Heart left ventricle (tissue), 16 donors: ENCODE results near the gene TSPO2. TPM values are rescaled to one million over a fixed set of nuclear protein-coding genes. Genes with fewer than 3 reads are reported as not detected.
"Not testable (repeated sequence)": the region's sequence is repeated elsewhere in the genome, so short reads cannot be mapped to it uniquely, and the experiment has no call there.

Source experiments
- ATAC-seq, 4 donors: fragments of 200-7000 bp; cut with Tn5 transposase; one replicate each; pipeline ENCODE4 v1.9.1; 2020 to 2022; ENCODE audit warnings: moderate library complexity in 4 of 4, mild to moderate bottlenecking in 3 of 4, moderate number of reproducible peaks in 1 of 4
- DNase-seq, 5 donors: peaks; one replicate each; pipeline ENCODE4 v3.0.0-alpha.2; 2020
- H3K27ac ChIP-seq, 12 donors: fragments of 200-600 bp; sonication (generic) in 4 of 12; one replicate each; pipeline versions ENCODE4 v1.5.0 to v1.8.0; 2016 to 2022; ENCODE audit warnings: mild to moderate bottlenecking in 2 of 12
- H3K27me3 ChIP-seq, 9 donors: fragments of 200-600 bp; sonication (generic) in 2 of 9; one replicate each; pipeline versions ENCODE4 v1.5.1 to v1.8.0; 2016 to 2022; ENCODE audit warnings: mild to moderate bottlenecking in 3 of 9
- H3K36me3 ChIP-seq, 9 donors: fragments of 200-600 bp; sonication (generic) in 2 of 9; one replicate each; pipeline versions ENCODE4 v1.5.0 to v1.8.0; 2018 to 2022; ENCODE audit warnings: mild to moderate bottlenecking in 2 of 9
- H3K4me1 ChIP-seq, 12 donors: fragments of 200-600 bp; sonication (generic) in 4 of 12; one replicate each; pipeline versions ENCODE4 v1.5.0 to v1.8.0; 2016 to 2022; ENCODE audit warnings: mild to moderate bottlenecking in 3 of 12
- H3K4me3 ChIP-seq, 12 donors: fragments of 200-600 bp; sonication (generic) in 4 of 12; one replicate each; pipeline versions ENCODE4 v1.5.0 to v1.8.0; 2017 to 2022; ENCODE audit warnings: mild to moderate bottlenecking in 9 of 12, moderate library complexity in 4 of 12
- H3K9me3 ChIP-seq, 12 donors: fragments of 200-600 bp; sonication (generic) in 4 of 12; one replicate each; pipeline versions ENCODE4 v1.5.0 to v1.8.0; 2016 to 2022; ENCODE audit warnings: mild to moderate bottlenecking in 1 of 12
- POLR2A ChIP-seq, 2 donors: fragments of 450-650 bp; IDR thresholded peaks; one replicate each; pipeline ENCODE4 v1.6.1; 2017; ENCODE audit warnings: antibody characterized with exemption in 2 of 2, mild to moderate bottlenecking in 2 of 2, moderate library complexity in 2 of 2
- WGBS, 4 donors: extraction: QIAGEN DNeasy Blood & Tissue Kit in 2 of 4; methylation state at CpG; one replicate each; pipeline versions ENCODE4 v1.1.5 to v1.1.7; 2013 to 2018; 5-methylcytosine and 5-hydroxymethylcytosine counted together
- intact Hi-C, 10 donors: fragments of 100-400 bp; cut with DNase I; formaldehyde crosslinking; loops; one replicate each; pipeline versions ENCODE4 v1.11.1 to v1.14.2; 2022
- polyA plus RNA-seq, 2 donors: library from polyadenylated mRNA; stranded (reverse); fragments of 200-250 nt; gene quantifications; one replicate each; pipeline ENCODE4 v1.2.3, GENCODE V29; 2013
- total RNA-seq, 9 donors: library from RNA; depleted of rRNA in 2 of 9; stranded (reverse); fragments of >200 nt in 2 of 9; fragmentation: NEBNext Ultra II Directional in 3 of 9; extraction: Animal tissue kit (Norgen Biotek cat#: 25700) in 3 of 9; gene quantifications; one replicate each; pipeline versions ENCODE4 v1.1.0 to v1.2.4, GENCODE V29; 2016 to 2023
- TF ChIP-seq, protein P1 (sequence below), 12 donors: fragments of 200-600 bp; sonication (generic) in 4 of 12; IDR thresholded peaks; one replicate each; pipeline versions ENCODE4 v1.5.0 to v1.8.0; 2018 to 2022; ENCODE audit warnings: antibody characterized with exemption in 12 of 12, mild to moderate bottlenecking in 5 of 12
- donor health status: ischemic (EF 13 %, LVEDD 7.1; RV severe dilation, severe dysfunction).
- donor health status: healthy with polysubstance abuse.
- donor health status: DM: no; HTN: yes; CAD: no.
- donor health status: DM: no; HTN: no; CAD: no.
- donor health status: ischemic (EF 25% LVEDD 6.9; RV normal size, moderate dysfunction).
- donor health status: ischemic (EF 25% LVEDD 5.7; RV mildly dilated, moderate dysfunction).
- donor health status: healthy.
- donor health status: DM: yes; HTN: yes; CAD: no.
- donor health status: ischemic (EF 35%, LVEDD 5.7; RV mildly dilated, moderate dysfunction).
- donor health status: nonischemic (EF 11% LVEDD 7.7; RV severe dilation, severe dysfunction).
- donor health status: DM: yes; HTN: yes; CAD: no.
- donor health status: PGD.
- donor health status: ischemic (EF 29% LVEDD 5.4; RV normal size, mild dysfunction).
- donor health status: nonischemic (EF 23%, LVEDD 6.1; RV moderate dilation, normal function).

TSPO2 gene
- total and polyA plus RNA-seq, 11 donors = not detected

DNA sequence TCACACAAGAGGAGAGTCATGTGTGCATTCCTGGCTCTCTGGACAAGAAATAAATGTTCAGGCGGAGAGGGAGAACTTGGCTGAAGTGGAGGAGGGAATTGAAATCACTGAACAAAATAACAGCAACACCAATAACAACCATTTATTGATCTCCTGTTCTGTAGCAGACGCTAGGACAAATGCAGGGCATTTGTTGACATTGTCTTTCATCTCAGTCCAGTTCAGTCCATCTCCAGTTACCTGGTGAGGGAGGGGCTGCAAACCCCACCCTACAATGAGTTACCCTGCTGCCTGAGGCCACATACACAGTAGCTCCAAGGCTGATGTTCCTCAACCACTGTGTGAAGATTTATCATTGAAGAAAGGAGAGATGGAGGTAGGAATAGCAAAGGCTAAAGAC, 30.6 kb upstream of the TSPO2 start:
- Histone ChIP-seq H3K36me3 (no peaks in the 10 kb centered on the region), H3K27ac (no peak overlapping the region), H3K4me1 (no peaks in the 10 kb centered on the region), H3K9me3 (no peaks in the 10 kb centered on the region), H3K4me3 (no peak overlapping the region), H3K27me3 (no peaks in the 10 kb centered on the region)
- 72 to 92% (median 84%) methylated on average over 2 of the region's 2 CpGs for WGBS, 4 donors
- TF ChIP-seq POLR2A (IDR thresholded peaks at IDR 0.05) = no peak
- TF ChIP-seq, protein P1, sequence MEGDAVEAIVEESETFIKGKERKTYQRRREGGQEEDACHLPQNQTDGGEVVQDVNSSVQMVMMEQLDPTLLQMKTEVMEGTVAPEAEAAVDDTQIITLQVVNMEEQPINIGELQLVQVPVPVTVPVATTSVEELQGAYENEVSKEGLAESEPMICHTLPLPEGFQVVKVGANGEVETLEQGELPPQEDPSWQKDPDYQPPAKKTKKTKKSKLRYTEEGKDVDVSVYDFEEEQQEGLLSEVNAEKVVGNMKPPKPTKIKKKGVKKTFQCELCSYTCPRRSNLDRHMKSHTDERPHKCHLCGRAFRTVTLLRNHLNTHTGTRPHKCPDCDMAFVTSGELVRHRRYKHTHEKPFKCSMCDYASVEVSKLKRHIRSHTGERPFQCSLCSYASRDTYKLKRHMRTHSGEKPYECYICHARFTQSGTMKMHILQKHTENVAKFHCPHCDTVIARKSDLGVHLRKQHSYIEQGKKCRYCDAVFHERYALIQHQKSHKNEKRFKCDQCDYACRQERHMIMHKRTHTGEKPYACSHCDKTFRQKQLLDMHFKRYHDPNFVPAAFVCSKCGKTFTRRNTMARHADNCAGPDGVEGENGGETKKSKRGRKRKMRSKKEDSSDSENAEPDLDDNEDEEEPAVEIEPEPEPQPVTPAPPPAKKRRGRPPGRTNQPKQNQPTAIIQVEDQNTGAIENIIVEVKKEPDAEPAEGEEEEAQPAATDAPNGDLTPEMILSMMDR (IDR thresholded peaks at IDR 0.05) = no peak
- ATAC-seq (no peak), DNase-seq (no peak)
- intact Hi-C loops = no loop called here

DNA sequence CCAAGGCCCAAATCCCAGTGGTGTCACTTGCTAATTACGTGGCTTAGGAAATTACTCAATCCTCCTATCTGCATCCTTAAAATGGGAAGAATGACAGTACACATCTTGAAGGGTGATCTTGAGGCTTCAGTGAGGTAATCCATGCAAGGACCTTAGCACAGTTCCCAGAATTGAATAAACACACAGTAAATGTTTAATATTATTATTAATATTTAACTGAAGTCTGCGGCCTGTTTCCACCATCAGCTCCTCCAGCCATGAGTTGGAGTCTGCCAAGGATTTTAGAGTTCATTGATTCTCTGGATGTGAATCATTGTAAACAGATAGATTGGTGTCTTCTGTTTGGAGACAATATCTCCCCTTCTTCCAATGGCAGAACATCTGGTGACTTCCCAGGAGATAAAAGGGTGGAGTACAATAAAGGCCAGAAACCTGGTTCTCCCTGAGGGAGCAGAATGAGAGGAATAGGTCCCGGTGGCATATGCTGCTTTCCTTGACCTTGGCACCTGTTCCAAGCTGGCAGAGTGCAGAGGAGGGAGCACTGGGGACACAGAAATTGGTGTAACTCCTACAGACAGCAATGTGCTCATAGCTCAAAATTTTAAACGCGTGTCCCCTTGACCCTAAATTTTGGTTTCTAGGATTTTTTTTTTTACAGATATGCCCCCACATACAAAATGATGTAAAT, 28.7 kb upstream of the TSPO2 start:
- ATAC-seq = no peak
- Histone ChIP-seq H3K36me3 (no peaks in the 10 kb centered on the region), H3K4me3 (no peak overlapping the region), H3K27me3 (no peaks in the 10 kb centered on the region), H3K27ac (no peak overlapping the region), H3K4me1 (no peaks in the 10 kb centered on the region), H3K9me3 (no peaks in the 10 kb centered on the region)
- DNase-seq = no peak
- no peak for TF ChIP-seq POLR2A (IDR thresholded peaks at IDR 0.05)
- TF ChIP-seq, protein P1 (IDR thresholded peaks at IDR 0.05) = no peak
- 88 to 95% (median 91%) methylated on average over 5 of the region's 5 CpGs for WGBS, 4 donors
- intact Hi-C loops = no loop called here

DNA sequence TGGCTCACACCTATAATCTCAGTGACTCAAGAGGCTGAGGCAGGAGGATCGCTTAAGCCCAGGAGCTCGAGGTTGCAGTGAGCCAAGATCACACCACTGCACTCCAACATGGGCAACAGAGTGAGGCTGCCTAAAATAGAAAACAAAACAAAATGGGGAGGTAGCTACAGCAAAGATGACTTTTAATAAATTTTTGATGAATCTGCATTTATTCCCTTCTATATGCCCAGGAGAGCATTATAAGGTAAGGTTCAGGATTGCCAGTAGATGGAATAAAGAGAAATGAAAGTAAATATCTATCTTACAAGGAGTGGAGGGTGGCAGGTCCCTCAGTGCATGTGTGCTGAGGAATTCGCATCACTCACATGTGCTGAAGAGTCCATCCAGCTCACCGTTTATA, 27.5 kb upstream of the TSPO2 start:
- Histone ChIP-seq H3K27ac (no peak overlapping the region), H3K4me1 (no peaks in the 10 kb centered on the region), H3K4me3 (no peak overlapping the region), H3K9me3 (no peaks in the 10 kb centered on the region), H3K27me3 (no peaks in the 10 kb centered on the region), H3K36me3 (no peaks in the 10 kb centered on the region)
- DNase-seq (no peak), ATAC-seq (no peak)
- WGBS, 4 donors = 69 to 83% (median 80%) methylated on average over 4 of the region's 4 CpGs
- intact Hi-C loops = no loop called here
- TF ChIP-seq, protein P1 (IDR thresholded peaks at IDR 0.05) = no peak
- no peak for TF ChIP-seq POLR2A (IDR thresholded peaks at IDR 0.05)

DNA sequence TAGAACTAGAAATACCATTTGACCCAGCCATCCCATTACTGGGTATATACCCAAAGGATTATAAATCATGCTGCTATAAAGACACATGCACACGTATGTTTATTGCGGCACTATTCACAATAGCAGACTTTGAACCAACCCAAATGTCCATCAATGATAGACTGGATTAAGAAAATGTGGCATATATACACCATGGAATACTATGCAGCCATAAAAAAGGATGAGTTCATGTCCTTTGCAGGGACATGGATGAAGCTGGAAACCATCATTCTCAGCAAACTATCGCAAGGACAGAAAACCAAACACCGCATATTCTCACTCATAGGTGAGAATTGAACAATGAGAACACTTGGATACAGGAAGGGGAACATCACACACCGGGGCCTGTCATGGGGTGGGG, 26.4 kb upstream of the TSPO2 start:
- intact Hi-C loops, H3K4me1 ChIP-seq, H3K36me3 ChIP-seq, ATAC-seq, H3K27ac ChIP-seq, DNase-seq, H3K27me3 ChIP-seq, H3K9me3 ChIP-seq, H3K4me3 ChIP-seq: not testable (repeated sequence)
- 93 to 99% (median 99%) methylated on average over 4 to 5 of the region's 5 CpGs for WGBS, 4 donors

DNA sequence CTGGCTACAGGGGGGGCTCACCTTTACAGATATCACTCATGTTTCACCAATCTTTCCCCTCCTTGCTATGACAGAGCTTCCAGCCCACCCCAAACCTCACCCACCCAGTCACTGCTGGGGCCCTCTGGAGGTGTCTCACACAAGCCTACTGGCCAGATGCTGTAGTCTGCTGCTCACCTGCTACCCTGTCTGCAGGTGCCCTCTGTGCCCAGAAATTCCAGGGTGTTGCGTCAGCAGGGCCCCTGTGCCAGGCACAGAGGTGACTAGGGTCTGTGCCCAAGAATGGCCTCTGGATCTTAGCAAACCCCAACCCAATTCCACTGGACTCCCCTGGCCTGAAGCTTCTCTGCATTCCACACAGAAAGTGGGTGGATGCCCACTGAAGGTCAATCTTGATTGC, 24.6 kb upstream of the TSPO2 start:
- 88 to 98% (median 94%) methylated on average over 1 of the region's 1 CpG for WGBS, 4 donors
- H3K4me1 ChIP-seq = peaks cover 0 to 9% (median 0%) of the 10 kb centered on the region in 12 donors
- ATAC-seq (no peak), DNase-seq (no peak)
- no peaks in the 10 kb centered on the region for H3K36me3 ChIP-seq
- H3K27ac ChIP-seq = no peak overlapping the region
- peaks cover 0 to 10% (median 0%) of the 10 kb centered on the region in 12 donors for H3K9me3 ChIP-seq
- no peak overlapping the region for H3K4me3 ChIP-seq
- intact Hi-C loops = no loop called here
- no peaks in the 10 kb centered on the region for H3K27me3 ChIP-seq
- TF ChIP-seq, protein P1 (IDR thresholded peaks at IDR 0.05) = no peak
- no peak for TF ChIP-seq POLR2A (IDR thresholded peaks at IDR 0.05)
